Skin of body (tissue), 3 donors: ENCODE results near the gene ACVR1. TPM values are rescaled to one million over a fixed set of nuclear protein-coding genes. Genes with fewer than 3 reads are reported as not detected.
"Not testable (repeated sequence)": the region's sequence is repeated elsewhere in the genome, so short reads cannot be mapped to it uniquely, and the experiment has no call there.

Experiments used
- DNase-seq: peaks from one replicate; lab custom pipeline; 2025; lab: John Stamatoyannopoulos, UW
- small RNA-seq: library from RNA; depleted of rRNA; stranded (forward); fragments of <200 nt; gene quantifications from one replicate; pipeline ENCODE3, GENCODE V24; 2014; ENCODE audit warnings: low replicate concordance
- total RNA-seq: library from RNA; depleted of rRNA; stranded (reverse); fragments of >200 nt; gene quantifications from one replicate; pipeline ENCODE4 v1.2.3, GENCODE V29; 2014

Gene ACVR1
- total RNA-seq, 1 donor from 2014 or later: 19.6 TPM

- DNase-seq: no peak
Observed at GRCh38 chr2:157725846-157726245, 150.3 kb downstream of the ACVR1 start.

- DNase-seq: no peak
Observed at GRCh38 chr2:157722580-157723234, 153.4 kb downstream of the ACVR1 start.

- no peak for DNase-seq
Observed at GRCh38 chr2:157720504-157720903, 155.6 kb downstream of the ACVR1 start.

GRCh38 chr2:157704653-157705052 lies 171.5 kb downstream of the ACVR1 start:
- not testable (repeated sequence) for DNase-seq

GRCh38 chr2:157704148-157704547 lies 172.0 kb downstream of the ACVR1 start:
- DNase-seq: not testable (repeated sequence)

- no peak for DNase-seq
Observed at GRCh38 chr2:157699806-157700205, 176.3 kb downstream of the ACVR1 start.

- no peak for DNase-seq
Observed at GRCh38 chr2:157699009-157699408, 177.1 kb downstream of the ACVR1 start.

- no peak for DNase-seq
Observed at GRCh38 chr2:157698430-157698829, 177.7 kb downstream of the ACVR1 start.

- no peak for DNase-seq
Observed at GRCh38 chr2:157696036-157696435, 180.1 kb downstream of the ACVR1 start.

- DNase-seq: no peak
Observed at GRCh38 chr2:157692768-157693167, 183.4 kb downstream of the ACVR1 start.

GRCh38 chr2:157691695-157692094 lies 184.4 kb downstream of the ACVR1 start:
- no peak for DNase-seq

- no peak for DNase-seq
Observed at GRCh38 chr2:157691131-157691530, 185.0 kb downstream of the ACVR1 start.

Small RNA genes lying within 50 kb of the gene (small RNA-seq; reads per million reads assigned to genes)
- gene RNU6-436P: not detected

Other genes starting within 250 kb of the ACVR1 start
- gene ACVR1C, start 247.5 kb downstream of the ACVR1 start, total RNA-seq: 3.6 TPM
- gene UPP2, start 225.5 kb upstream of the ACVR1 start, total RNA-seq: not detected